Iris pigment epithelial cell (primary cell): ENCODE data around the gene ALOX5AP.
A peak's percentile ranks its signal among the peaks of the same experiment; 100 is the strongest.

Experiments used
- DNase-seq: peaks from one replicate; pipeline ENCODE4 v3.0.0-alpha.2; 2011; ENCODE audit warnings: low read depth

The ALOX5AP gene

DNA sequence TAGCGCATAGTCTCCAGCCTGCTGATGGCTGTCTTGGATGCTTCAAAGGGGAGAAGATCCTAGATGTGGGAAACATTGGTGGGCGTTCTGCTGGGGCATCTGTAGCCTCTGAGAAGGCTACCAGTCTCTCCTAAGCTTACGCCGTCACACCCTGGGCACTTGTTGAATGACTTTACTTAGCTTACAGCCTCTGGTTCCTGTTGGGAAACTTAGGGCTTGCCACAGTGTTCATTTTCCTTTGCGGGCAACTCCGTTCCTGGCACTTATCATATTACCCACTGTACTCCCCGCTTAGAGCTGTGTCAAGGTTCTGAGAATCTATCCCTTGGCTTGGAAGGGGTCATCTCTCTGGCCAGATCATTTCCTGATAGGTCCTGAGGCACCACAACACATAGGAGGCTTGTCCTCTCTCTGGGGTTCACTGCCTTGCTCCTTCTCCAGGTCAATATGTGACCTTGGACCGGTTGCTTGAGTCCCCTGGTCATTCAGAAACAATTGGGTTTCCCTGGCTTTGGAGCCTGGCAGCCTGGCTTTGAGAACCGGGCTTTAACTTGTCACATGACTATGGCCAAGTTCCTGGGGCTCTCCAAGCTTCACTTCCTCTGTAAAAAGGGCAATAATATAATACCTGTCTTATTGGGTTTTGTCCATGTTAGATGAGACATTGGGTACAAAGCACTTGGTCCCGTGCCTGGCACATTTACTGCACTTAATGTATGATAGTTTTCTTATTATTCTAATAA lies 20.5 kb upstream of the ALOX5AP start:
- no peak for DNase-seq

DNA sequence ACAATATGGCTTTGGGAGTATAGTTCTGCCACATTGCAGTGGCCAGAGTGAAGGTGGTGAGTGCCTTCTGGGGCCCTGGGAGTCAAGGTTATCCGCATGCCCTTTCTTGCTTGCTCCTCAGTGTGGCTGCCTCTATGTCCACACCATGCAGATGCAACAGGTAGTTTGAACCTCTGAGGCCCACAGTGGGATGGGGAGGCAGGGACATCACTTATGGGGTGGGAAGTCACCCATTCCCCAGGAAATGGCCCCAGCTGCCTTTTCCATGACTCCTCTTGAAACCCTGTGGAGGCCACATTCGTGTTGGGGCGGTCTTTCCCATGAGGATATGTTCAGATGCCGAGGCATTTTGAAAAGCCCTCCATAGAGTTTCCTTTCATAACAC lies 20.0 kb upstream of the ALOX5AP start:
- no peak for DNase-seq

DNA sequence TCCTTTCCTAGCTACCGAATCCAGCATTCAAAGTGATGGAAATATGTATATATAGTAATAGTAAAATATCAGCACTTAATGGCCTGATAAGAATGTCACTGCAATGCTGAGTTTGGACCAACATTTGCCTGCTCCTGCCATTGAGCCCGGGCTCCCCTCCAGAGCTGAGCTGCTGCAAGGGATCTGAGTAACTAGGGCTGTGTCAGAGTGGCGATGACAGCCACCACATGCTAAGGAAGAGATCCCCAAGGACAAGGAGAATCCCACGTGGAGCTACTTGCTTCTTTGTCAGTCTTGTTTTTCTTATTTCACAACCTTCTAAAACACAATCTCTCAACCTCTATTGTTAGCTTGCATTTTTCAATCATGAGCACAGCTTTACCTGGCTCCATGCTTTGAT lies 19.5 kb upstream of the ALOX5AP start:
- DNase-seq = no peak

DNA sequence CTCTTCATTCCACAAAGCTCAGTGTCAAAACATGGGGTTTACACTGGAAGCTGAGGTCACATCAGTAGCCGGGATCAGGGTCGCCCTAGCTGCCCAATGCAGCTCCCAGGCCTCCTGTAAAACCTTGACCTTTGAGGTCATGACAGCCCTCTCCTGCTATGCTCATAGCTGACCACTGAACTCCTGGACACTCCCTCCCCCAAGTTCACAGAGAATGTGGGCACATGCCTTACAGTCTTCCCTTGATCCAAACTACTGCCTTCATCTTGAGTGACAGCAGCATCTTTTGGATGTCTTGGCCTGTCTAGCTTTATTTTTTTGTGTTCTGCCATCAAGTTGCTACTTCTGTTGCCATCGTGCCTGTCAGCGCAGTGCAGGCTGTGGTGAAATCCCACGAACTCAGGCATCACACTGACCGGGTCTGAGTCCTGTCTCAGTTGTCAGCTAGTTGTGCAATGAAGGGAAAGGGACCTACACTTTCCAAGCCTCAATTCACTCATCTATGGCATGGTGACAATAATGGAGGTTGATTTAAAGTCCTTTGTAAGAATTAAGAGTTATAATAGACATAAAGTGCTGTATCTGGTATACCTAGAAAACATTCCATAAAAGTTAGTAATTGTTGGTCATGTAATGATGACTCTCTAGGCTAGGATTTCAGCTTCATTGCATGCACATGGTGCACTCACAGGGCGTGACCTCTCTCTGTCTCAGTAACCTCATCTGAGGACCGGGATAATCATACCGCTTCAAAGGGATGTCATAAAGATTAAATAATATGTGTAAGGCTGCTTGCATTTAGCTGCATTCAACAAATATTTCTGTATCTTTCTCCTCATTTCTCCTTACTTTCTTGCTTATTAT lies 16.4 kb upstream of the ALOX5AP start:
- peak; percentile 93 for DNase-seq

DNA sequence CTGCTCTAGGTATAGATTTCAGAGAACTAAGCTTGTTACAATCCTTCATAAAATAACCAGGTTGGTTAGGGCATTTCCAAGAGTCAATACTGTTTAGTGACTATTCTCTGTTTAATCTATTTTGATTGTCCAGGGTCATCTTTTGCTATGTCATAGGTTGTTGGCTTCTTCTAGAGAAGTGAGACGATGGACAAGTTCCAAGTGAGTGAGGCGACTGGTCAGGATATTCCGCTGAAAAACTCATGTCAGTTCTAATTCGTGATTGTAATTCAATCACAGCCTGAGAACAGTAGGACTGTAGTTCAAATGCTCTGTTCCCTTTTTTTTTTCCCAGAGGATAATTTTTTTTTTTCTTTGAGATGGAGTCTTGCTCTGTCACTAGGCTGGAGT lies 15.8 kb upstream of the ALOX5AP start:
- peak; percentile 15 for DNase-seq

DNA sequence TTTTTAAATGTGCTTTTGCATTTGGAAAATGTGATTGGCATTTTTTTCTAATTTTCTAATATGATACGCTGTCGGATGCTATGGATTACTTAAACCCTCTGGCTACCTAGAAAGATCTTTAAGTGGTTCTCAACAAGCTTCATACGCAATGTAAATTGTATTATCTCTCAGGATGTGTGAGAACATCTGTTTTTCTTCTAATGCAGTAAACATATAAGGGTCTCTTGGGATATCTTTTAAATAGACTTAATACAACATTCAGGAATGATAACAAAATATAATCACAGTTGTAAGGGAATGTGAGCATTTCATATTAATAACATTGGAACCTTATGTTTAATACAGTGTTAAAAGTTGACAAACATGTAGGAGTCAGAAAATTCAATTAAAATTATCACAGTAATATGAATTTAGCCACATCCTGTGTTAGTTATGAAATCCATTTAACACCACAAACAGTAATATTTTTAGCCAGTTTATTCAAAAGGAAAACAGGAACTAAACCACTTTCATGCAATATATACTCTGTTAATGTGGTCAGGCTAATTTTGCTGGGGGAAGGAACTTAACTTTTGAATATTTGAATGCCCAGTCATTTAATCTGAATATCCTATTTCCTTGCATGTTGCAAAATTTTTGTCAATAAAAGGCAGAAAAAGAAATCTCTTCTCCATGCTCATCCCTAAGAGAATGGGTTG lies 15.0 kb upstream of the ALOX5AP start:
- peak; percentile 36 for DNase-seq

DNA sequence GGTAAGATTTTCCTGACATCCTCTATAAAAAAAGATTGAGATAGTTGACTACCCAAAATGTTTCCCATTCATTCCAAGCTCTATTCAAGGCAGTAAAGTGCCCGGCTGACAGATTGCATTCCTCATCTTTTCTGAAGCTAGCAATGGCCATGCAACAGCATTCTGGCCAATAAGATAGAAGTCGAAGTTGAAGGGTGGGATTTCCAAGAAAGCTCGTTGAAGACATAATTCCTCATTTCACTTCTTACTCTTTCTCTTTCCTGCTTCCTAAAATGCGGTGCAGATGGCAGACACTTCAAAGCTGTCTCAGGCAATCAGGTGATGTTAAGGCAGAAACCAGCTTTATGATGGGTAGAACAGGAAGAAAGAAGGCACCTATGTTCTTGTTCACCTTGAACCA lies 13.4 kb upstream of the ALOX5AP start:
- DNase-seq = no peak

DNA sequence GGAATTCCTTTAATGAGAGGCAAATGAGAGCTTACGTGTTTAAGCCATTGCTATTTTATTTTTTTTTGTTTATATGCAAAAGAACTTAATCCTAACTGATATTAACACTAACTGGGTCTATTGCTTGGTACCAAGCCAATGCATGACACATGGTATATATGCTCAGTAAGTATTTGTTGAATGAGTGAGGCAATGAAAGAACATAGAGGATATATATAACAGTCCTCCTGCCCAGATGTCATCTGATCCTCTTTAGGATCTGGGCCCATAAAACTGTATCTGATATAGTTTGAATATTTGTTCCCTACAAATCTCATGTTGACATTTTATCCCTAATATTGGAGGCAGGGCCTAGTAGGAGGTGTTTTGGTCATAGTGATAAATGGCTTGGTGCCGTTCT lies 13.0 kb upstream of the ALOX5AP start:
- DNase-seq = no peak

DNA sequence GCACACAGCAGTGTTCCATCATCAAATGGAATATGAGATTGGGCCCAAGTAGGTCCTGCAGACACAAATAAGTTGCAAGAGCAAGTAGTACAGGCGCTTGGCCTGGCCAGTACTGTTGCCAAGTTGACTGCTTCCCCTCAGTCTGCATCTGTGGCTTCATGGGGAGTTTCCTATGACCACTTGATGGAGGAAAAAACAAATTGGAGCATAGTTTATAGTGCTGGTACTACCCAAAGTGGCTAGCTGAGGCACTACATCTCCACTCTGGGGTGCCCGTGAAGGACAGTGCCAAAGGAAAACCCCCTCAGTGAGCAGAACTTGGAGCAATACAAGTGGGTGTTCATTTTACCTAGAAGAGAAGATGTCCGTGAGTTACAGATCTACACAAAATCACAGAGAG lies 10.6 kb upstream of the ALOX5AP start:
- DNase-seq = no peak

DNA sequence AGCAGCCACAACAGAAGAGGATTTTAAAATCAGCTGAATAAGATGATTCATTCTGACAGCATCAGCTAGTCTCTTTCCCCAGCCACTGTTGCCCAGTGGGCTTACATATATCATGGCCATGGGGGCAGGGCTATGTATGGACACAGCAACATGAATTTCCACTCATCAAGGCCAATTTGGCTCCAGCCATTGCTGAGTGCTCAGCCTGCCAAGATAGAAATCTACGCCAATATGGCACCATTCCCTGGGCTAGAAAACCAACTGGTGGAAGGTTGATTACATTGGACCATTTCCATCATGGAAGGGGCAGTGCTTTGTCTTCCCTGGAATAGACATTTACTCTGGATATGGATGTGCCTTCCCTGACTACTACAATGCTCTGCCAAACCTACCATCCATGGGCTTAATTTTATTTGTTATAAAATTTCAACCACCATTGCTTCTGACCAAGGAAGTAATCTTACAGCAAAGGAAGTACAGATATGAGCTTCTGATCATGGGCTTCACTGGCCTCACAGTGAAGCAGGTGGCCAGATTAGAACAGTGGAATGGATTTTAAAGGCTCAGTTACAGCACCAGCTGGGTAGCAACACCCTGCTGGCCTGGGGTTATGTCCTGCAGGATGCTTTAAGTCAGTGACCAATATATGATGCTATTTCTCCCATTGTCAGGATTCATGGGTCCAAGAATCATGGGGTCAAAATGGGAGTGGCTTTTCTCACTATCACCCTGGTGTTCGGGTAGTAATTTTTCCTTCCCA lies 9.8 kb upstream of the ALOX5AP start:
- DNase-seq = no peak

DNA sequence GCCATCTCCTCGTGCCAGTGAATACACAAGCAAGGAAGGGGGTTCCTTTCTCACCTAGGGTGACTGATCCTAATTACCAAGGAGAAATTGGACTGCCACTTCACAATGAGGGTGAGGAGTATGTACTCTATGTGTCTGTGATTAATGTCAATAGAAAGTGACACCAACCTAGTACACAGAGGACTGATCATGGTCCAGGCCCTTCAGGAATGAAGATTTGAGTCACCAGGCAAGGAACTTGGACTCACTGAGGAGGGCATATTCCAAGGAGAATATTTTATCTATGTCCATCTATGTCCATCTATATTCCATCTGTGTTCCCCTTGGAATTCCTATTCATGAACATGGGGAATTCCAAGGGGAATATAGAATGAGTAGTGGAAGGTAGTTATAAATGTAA lies 9.2 kb upstream of the ALOX5AP start:
- no peak for DNase-seq

DNA sequence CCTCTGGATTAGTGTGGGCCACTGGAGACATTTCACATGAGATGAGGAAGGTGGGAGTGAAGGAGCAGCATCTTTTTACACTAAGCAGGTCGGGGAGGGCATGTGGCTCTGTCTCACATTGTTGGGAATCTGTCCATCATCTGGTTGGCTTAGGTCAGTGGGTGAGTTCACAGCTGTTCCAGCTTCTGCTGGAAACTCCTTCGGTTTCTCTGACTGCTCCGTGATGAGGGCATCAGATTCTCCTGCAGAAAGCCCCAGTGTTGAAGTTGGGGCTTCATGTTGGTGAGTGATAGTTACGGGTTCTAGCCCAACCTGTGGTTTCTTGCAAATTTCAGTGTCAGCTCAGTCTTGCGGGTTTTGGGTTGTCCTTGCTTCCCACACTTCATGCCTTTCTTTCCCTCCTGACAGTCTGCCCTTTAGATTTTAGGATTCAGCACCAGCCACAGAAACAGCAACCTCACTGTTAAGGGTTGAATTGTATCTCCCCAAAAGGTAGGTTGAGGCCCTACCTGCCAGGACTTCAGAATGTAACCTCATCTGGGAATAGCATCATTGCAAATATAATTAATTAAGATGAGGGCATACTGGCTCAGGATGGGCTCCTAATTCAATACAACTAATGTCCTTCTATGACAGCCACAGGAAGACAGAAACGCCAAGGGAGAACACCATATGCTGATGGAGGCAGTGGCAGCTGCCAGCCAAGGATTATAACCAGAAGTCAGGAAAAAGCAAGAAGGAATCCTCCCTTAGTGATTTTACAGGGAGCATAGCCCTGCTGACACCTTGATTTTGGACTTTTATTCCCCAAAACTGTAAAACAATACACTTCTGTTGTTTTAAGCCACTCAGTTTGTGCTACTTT lies 7.6 kb upstream of the ALOX5AP start:
- DNase-seq = no peak

DNA sequence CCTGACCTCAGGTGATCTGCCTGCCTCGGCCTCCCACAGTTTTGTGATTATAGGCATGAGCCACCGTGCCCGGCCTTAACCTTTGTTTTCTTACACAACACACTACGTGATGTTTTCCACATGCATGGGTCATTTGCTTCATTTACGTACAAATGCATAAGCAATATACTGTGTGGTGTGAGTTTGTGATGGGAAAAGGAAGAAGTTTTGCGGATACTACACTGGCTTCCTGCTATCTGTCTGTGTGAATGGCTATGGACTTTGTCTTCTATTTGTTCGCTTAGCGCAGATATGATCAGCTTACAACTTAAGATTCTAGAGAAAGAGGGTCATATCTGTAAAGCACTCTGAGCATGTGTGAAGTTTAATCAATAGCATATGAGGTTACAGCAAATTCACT lies 5.5 kb upstream of the ALOX5AP start:
- DNase-seq = no peak

DNA sequence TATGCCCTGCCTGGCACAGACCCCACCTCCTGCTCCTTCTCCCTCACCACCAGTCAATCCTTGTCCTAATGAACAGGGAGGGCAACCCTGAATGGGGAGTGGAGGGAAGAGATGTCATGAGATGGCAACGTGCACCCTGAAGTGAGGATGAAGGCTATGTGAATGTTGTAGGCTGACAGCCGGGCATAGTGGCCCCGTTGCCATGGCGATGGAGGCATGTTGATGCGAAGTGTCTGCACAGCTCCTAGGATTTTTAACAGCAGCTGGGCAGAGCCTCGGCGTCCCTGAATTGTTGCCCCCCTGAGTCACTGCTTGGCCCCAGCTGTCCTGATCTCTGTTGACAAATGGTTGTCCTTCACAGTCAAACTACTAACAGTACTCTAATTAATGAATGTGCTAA lies 4.8 kb upstream of the ALOX5AP start:
- no peak for DNase-seq

DNA sequence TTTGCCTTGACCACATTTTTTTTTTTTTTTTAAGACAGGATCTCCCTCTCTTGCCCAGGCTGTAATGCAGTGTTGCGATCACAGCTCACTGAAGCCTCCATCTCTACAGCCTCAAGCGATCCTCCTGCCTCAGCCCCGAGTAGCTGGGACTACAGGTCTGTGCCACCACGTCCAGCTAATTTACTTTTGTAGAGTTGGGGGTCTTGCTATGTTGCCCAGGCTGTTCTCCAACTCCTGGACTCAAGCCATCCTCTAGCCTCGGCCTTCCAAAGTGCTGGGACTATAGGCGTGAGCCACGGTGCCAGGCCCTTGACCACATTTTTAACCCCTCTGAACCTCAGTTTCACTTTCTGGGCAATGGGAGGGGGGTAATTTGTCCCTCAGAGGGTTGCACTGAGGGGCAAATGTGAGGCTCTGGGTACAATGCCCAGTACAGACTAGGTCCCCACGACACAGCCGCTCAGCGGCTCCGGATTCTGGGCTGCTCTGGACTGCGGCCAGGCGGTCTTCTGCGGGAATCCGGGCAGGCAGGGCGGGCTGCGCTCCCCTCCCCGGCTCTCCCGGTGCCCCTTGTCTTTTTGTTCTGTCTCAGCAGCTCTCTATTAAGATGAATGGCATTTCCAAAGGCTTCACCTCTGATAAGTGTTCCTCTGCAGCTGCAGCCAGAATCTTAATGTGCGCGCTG lies 3.8 kb upstream of the ALOX5AP start:
- DNase-seq = no peak

DNA sequence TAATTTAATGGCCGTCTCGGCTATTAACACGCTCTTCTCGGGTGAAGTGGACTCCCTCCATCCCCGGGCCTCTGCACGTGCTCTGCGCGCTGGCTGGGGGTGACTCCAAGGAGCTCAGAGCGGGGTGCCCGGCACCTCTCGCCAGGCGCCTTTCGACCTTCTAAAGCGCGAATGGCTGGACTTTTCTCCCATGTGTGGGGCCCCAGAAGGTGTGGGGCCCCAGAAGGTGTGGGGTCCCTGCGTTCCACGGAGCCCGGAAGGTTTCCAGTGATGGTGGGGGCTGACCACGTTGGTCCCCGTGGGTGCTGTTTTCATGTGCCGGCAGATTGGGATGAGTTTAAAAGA lies 3.3 kb upstream of the ALOX5AP start:
- DNase-seq = no peak

DNA sequence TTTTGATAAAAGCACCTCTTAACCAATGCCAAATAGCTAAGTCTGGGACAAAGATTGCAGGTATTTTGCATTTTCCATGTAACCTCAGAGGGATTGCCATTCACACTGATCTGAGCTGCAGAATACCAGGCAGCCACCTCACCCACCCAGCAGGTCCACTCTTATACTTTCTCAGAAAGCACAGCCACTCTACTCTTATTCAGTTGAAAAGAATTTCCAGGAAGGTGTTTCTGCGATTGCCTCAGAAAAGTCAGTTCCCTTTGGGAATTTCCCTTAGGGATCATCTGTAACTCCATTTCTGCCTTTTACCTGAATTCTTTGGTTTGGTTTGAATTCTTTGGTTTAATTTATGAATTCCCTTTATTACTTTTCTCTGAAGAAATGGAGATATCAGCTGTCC lies 904 bp upstream of the ALOX5AP start:
- peak; percentile 45 for DNase-seq

DNA sequence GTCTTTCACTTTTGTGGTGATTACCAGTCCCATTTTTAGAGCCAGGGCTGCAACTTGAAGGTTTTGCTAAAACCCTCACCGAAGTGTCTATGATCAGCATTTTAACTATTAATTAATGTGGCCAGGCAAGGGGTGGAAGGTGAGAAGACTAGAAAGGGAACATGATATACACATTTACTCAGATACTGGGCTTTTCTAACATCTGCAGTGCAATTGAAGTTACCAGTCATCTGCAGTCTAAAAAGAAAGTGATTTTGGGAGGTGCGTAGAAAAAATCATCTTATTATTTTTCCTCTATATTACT lies 481 bp downstream of the ALOX5AP start:
- DNase-seq = no peak

DNA sequence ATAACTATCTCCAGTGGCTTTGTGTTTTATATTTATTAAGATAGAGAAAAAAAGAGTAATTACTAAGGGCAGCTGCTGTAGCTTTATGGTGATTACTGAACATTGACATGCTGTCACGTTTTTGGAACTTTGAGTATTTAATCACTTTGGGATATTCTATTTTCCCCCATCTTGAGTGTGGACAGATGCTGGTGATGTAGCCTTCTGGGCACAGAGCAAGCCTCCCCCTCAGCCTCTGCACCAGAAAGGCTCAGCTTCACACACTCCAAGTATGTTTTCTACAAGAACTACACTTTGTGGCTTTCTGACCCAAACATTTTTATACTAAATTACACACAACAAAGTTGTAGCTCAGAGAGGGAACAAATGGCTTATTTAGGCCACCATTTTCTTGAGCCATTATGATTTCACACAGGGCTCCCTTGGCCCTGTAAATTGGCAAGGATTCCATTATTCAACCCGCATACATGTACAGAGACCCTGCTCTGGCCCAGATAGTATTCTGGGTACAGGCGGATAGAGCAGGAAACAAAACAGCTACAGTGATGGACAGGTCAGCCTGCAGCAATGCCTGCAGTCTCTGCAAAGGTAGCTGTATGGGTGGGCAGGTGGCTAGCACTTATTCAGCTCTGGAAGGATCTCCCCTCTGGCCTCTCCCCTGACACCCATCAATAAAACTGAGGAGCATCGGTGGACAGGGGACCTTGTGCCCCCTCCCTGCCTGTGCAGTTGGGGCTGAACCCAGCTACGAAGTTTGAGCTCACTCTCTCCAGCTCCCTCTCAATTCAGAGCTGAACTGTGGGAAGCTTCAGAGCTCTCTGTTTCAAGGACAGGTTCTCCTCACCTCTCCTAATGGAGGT lies 1.3 kb downstream of the ALOX5AP start:
- no peak for DNase-seq
